GM23338 (cell line): ENCODE data around the gene PTCD2. TPM values are rescaled to one million over a fixed set of nuclear protein-coding genes. Genes with fewer than 3 reads are reported as not detected.

ENCODE experiments used
- ATAC-seq: fragments of 200-7000 bp; cut with Tn5 transposase; 3 replicates; pipeline ENCODE4 v1.9.1; 2020
- DNase-seq: peaks from one replicate; pipeline ENCODE4 v3.0.0-alpha.2; 2015; ENCODE audit warnings: low spot score
- H2AFZ ChIP-seq: fragments of 200-600 bp; sonication (generic); 2 replicates; pipeline ENCODE4 v1.8.0; 2016; ENCODE audit warnings: antibody characterized with exemption, mild to moderate bottlenecking, moderate library complexity
- H3F3A ChIP-seq: fragments of 200-600 bp; sonication (generic); replicated peaks from 2 replicates; pipeline ENCODE4 v1.8.0; 2017; ENCODE audit warnings: antibody characterized with exemption, mixed run types, low read depth
- H3K27ac ChIP-seq: fragments of 200-600 bp; sonication (generic); 2 replicates; pipeline ENCODE4 v1.6.1; 2016; ENCODE audit warnings: low read depth
- H3K27me3 ChIP-seq: fragments of 200-600 bp; sonication (generic); 2 replicates; pipeline ENCODE4 v1.8.0; 2016; ENCODE audit warnings: mild to moderate bottlenecking, mixed run types, moderate library complexity; ENCODE audit not compliant: insufficient read depth
- H3K36me3 ChIP-seq: fragments of 200-600 bp; sonication (generic); 2 replicates; pipeline ENCODE4 v1.8.0; 2016; ENCODE audit warnings: mild to moderate bottlenecking; ENCODE audit not compliant: insufficient read depth
- H3K4me1 ChIP-seq: fragments of 200-600 bp; sonication (generic); 2 replicates; pipeline ENCODE4 v1.8.0; 2016; ENCODE audit warnings: mild to moderate bottlenecking, moderate library complexity; ENCODE audit not compliant: insufficient read depth
- H3K4me2 ChIP-seq: fragments of 200-600 bp; sonication (generic); 2 replicates; pipeline ENCODE4 v1.7.1; 2017; ENCODE audit warnings: mixed run types
- H3K4me3 ChIP-seq: fragments of 200-600 bp; sonication (generic); 2 replicates; pipeline ENCODE4 v1.6.1; 2016; ENCODE audit warnings: mixed run types
- H3K79me2 ChIP-seq: fragments of 200-600 bp; sonication (generic); replicated peaks from 2 replicates; pipeline ENCODE4 v1.8.0; 2017; ENCODE audit warnings: mild to moderate bottlenecking; ENCODE audit not compliant: insufficient read depth
- H3K9me2 ChIP-seq: fragments of 200-600 bp; sonication (generic); 2 replicates; pipeline ENCODE4 v1.8.0; 2017; ENCODE audit not compliant: insufficient read depth
- H4K20me1 ChIP-seq: fragments of 200-600 bp; sonication (generic); replicated peaks from 2 replicates; pipeline ENCODE4 v1.8.0; 2017; ENCODE audit warnings: mild to moderate bottlenecking; ENCODE audit not compliant: insufficient read depth
- H3K27ac Mint-ChIP-seq: 2 replicates; pipeline ENCODE4 v1.8.0; 2020; ENCODE audit warnings: inconsistent platforms, mild to moderate bottlenecking, moderate library complexity, mixed read lengths
- H3K27me3 Mint-ChIP-seq: 3 replicates; pipeline ENCODE4 v1.8.0; 2022; ENCODE audit warnings: low read depth, mild to moderate bottlenecking, moderate library complexity, mixed read lengths, inconsistent platforms; ENCODE audit not compliant: insufficient read depth, poor library complexity
- H3K36me3 Mint-ChIP-seq: 3 replicates; pipeline ENCODE4 v1.8.0; 2021; ENCODE audit warnings: low read depth, mild to moderate bottlenecking, inconsistent platforms, moderate library complexity, mixed read lengths
- H3K4me1 Mint-ChIP-seq: 3 replicates; pipeline ENCODE4 v1.8.0; 2020; ENCODE audit warnings: mild to moderate bottlenecking, inconsistent platforms, mixed read lengths
- H3K4me3 Mint-ChIP-seq: 3 replicates; pipeline ENCODE4 v1.8.0; 2021; ENCODE audit warnings: moderate library complexity, mild to moderate bottlenecking, inconsistent platforms, mixed read lengths
- H3K9me3 Mint-ChIP-seq: 3 replicates; pipeline ENCODE4 v1.8.0; 2020; ENCODE audit warnings: moderate library complexity, mild to moderate bottlenecking, inconsistent platforms, mixed read lengths
- CREB1 ChIP-seq: fragments of 250-450 bp; sonication (Bioruptor Pico); IDR thresholded peaks from 2 replicates; pipeline ENCODE4 v1.5.0; 2020; ENCODE audit warnings: low read depth, mild to moderate bottlenecking, moderate library complexity
- EZH2 ChIP-seq: fragments of 200-600 bp; sonication (generic); IDR thresholded peaks from one replicate; pipeline ENCODE4 v1.8.0; 2017; ENCODE audit warnings: antibody characterized with exemption, mild to moderate bottlenecking, low read depth; ENCODE audit not compliant: unreplicated experiment
- EZH2phosphoT487 ChIP-seq: fragments of 200-600 bp; sonication (generic); IDR thresholded peaks from one replicate; pipeline ENCODE4 v1.8.1; 2018; ENCODE audit warnings: antibody characterized with exemption; ENCODE audit not compliant: unreplicated experiment
- JUNB ChIP-seq: IDR thresholded peaks from one replicate; pipeline ENCODE4 v1.6.1; 2016; ENCODE audit warnings: antibody characterized with exemption; ENCODE audit not compliant: unreplicated experiment
- NANOG ChIP-seq: IDR thresholded peaks from 2 replicates; pipeline ENCODE4 v1.6.1; 2016; ENCODE audit warnings: antibody characterized with exemption, borderline replicate concordance
- POLR2AphosphoS5 ChIP-seq: IDR thresholded peaks from 2 replicates; pipeline ENCODE4 v1.6.1; 2016; ENCODE audit warnings: antibody characterized with exemption, low read depth
- STAT1 ChIP-seq: IDR thresholded peaks from one replicate; pipeline ENCODE4 v1.6.1; 2016; ENCODE audit warnings: antibody characterized with exemption; ENCODE audit not compliant: unreplicated experiment
- ZNF114 ChIP-seq: fragments of 250-450 bp; sonication (Bioruptor Pico); IDR thresholded peaks from 2 replicates; pipeline ENCODE4 v1.5.0; 2020; ENCODE audit warnings: mild to moderate bottlenecking, moderate library complexity
- ZNF331 ChIP-seq: fragments of 250-450 bp; sonication (Bioruptor Pico); IDR thresholded peaks from 2 replicates; pipeline ENCODE4 v1.5.0; 2020; ENCODE audit warnings: low read depth, mild to moderate bottlenecking, moderate library complexity
- polyA plus RNA-seq: library from polyadenylated mRNA; unstranded; fragments of >200 nt; fragmentation: Nextera tagmentation; extraction: Ambion mirVana; gene quantifications from 2 replicates; pipeline ENCODE4 v1.2.1, GENCODE V29; 2016
- total RNA-seq: library from RNA; depleted of rRNA; stranded (reverse); fragments of >200 nt; shearing (Covaris generic); gene quantifications from 2 replicates; pipeline ENCODE4 v1.2.3, GENCODE V29; 2014
- TF ChIP-seq, protein P1 (sequence below): fragments of 250-450 bp; sonication (Bioruptor Pico); IDR thresholded peaks from 2 replicates; pipeline ENCODE4 v1.5.0; 2020; ENCODE audit warnings: mild to moderate bottlenecking, moderate library complexity
- TF ChIP-seq, protein P2 (sequence below): IDR thresholded peaks from one replicate; pipeline ENCODE4 v1.6.1; 2018; ENCODE audit warnings: antibody characterized with exemption; ENCODE audit not compliant: unreplicated experiment
- TF ChIP-seq, protein P3 (sequence below), 2 experiments: fragments of 200-600 bp in 1 of 2; sonication (generic) in 1 of 2; conservative IDR thresholded peaks; 2 replicates each; pipeline versions ENCODE4 v1.5.1 to v1.6.1; 2016 to 2017; ENCODE audit warnings: antibody characterized with exemption in 2 of 2, low read depth in 2 of 2, mild to moderate bottlenecking in 2 of 2, moderate library complexity in 1 of 2
- TF ChIP-seq, protein P4 (sequence below): IDR thresholded peaks from 2 replicates; pipeline ENCODE4 v1.6.1; 2016; ENCODE audit warnings: antibody characterized with exemption

PTCD2 gene
- total and polyA plus RNA-seq, 2 experiments from 2014 or later, result 8.8 to 14.5 TPM

DNA sequence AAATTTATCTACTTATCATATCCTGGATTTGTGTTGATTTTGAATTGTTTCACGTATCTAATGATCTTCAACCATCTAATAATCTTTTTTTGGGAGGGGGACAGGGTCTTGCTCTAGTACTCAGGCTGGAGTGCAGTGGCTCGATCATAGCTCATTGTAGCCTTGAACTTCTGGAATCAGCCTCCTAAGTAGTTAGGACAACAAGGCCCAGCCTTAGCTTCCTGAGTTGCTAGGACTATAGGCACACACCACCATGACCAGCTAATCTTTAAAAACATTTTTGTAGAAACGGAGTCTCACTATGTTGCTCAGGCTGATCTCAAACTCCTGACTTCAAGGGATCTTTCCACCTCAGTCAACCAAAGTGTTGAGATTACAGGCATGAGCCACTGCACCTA lies 34.8 kb upstream of the PTCD2 start:
- H3K9me3 Mint-ChIP-seq, result no peaks in the 10 kb centered on the region
- Histone ChIP-seq H3K27ac (no peak overlapping the region), H4K20me1 (no peaks in the 10 kb centered on the region), H2AFZ (no peak overlapping the region), H3K4me1 (no peaks in the 10 kb centered on the region), H3K79me2 (no peaks in the 10 kb centered on the region), H3K4me2 (no peak overlapping the region), H3K9me2 (no peaks in the 10 kb centered on the region), H3K27me3 (no peaks in the 10 kb centered on the region), H3F3A (no peaks in the 10 kb centered on the region), H3K36me3 (peaks cover 10% of the 10 kb centered on the region; the same call in 1 of the 2 replicates), H3K4me3 (no peak overlapping the region)
- peaks cover 31% of the 10 kb centered on the region for H3K36me3 Mint-ChIP-seq
- no peaks in the 10 kb centered on the region for H3K4me1 Mint-ChIP-seq
- H3K27ac Mint-ChIP-seq, result no peak overlapping the region
- DNase-seq (no peak), ATAC-seq (no peak)
- no peak overlapping the region for H3K4me3 Mint-ChIP-seq
- TF ChIP-seq CREB1 (CRISPR knock-in tag) (no peak), POLR2AphosphoS5 (no peak), JUNB (no peak), EZH2 (no peak), EZH2phosphoT487 (no peak), ZNF331 (CRISPR knock-in tag) (no peak), ZNF114 (CRISPR knock-in tag) (no peak), NANOG (no peak), STAT1 (no peak)
- TF ChIP-seq, protein P1, sequence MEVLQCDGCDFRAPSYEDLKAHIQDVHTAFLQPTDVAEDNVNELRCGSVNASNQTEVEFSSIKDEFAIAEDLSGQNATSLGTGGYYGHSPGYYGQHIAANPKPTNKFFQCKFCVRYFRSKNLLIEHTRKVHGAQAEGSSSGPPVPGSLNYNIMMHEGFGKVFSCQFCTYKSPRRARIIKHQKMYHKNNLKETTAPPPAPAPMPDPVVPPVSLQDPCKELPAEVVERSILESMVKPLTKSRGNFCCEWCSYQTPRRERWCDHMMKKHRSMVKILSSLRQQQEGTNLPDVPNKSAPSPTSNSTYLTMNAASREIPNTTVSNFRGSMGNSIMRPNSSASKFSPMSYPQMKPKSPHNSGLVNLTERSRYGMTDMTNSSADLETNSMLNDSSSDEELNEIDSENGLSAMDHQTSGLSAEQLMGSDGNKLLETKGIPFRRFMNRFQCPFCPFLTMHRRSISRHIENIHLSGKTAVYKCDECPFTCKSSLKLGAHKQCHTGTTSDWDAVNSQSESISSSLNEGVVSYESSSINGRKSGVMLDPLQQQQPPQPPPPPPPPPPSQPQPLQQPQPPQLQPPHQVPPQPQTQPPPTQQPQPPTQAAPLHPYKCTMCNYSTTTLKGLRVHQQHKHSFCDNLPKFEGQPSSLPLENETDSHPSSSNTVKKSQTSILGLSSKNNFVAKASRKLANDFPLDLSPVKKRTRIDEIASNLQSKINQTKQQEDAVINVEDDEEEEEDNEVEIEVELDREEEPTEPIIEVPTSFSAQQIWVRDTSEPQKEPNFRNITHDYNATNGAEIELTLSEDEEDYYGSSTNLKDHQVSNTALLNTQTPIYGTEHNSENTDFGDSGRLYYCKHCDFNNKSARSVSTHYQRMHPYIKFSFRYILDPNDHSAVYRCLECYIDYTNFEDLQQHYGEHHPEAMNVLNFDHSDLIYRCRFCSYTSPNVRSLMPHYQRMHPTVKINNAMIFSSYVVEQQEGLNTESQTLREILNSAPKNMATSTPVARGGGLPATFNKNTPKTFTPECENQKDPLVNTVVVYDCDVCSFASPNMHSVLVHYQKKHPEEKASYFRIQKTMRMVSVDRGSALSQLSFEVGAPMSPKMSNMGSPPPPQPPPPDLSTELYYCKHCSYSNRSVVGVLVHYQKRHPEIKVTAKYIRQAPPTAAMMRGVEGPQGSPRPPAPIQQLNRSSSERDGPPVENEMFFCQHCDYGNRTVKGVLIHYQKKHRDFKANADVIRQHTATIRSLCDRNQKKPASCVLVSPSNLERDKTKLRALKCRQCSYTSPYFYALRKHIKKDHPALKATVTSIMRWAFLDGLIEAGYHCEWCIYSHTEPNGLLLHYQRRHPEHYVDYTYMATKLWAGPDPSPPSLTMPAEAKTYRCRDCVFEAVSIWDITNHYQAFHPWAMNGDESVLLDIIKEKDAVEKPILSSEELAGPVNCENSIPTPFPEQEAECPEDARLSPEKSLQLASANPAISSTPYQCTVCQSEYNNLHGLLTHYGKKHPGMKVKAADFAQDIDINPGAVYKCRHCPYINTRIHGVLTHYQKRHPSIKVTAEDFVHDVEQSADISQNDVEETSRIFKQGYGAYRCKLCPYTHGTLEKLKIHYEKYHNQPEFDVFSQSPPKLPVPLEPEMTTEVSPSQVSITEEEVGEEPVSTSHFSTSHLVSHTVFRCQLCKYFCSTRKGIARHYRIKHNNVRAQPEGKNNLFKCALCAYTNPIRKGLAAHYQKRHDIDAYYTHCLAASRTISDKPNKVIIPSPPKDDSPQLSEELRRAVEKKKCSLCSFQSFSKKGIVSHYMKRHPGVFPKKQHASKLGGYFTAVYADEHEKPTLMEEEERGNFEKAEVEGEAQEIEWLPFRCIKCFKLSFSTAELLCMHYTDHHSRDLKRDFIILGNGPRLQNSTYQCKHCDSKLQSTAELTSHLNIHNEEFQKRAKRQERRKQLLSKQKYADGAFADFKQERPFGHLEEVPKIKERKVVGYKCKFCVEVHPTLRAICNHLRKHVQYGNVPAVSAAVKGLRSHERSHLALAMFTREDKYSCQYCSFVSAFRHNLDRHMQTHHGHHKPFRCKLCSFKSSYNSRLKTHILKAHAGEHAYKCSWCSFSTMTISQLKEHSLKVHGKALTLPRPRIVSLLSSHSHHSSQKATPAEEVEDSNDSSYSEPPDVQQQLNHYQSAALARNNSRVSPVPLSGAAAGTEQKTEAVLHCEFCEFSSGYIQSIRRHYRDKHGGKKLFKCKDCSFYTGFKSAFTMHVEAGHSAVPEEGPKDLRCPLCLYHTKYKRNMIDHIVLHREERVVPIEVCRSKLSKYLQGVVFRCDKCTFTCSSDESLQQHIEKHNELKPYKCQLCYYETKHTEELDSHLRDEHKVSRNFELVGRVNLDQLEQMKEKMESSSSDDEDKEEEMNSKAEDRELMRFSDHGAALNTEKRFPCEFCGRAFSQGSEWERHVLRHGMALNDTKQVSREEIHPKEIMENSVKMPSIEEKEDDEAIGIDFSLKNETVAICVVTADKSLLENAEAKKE, result no peak
- TF ChIP-seq, protein P2, sequence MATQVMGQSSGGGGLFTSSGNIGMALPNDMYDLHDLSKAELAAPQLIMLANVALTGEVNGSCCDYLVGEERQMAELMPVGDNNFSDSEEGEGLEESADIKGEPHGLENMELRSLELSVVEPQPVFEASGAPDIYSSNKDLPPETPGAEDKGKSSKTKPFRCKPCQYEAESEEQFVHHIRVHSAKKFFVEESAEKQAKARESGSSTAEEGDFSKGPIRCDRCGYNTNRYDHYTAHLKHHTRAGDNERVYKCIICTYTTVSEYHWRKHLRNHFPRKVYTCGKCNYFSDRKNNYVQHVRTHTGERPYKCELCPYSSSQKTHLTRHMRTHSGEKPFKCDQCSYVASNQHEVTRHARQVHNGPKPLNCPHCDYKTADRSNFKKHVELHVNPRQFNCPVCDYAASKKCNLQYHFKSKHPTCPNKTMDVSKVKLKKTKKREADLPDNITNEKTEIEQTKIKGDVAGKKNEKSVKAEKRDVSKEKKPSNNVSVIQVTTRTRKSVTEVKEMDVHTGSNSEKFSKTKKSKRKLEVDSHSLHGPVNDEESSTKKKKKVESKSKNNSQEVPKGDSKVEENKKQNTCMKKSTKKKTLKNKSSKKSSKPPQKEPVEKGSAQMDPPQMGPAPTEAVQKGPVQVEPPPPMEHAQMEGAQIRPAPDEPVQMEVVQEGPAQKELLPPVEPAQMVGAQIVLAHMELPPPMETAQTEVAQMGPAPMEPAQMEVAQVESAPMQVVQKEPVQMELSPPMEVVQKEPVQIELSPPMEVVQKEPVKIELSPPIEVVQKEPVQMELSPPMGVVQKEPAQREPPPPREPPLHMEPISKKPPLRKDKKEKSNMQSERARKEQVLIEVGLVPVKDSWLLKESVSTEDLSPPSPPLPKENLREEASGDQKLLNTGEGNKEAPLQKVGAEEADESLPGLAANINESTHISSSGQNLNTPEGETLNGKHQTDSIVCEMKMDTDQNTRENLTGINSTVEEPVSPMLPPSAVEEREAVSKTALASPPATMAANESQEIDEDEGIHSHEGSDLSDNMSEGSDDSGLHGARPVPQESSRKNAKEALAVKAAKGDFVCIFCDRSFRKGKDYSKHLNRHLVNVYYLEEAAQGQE, result no peak
- TF ChIP-seq, protein P3, sequence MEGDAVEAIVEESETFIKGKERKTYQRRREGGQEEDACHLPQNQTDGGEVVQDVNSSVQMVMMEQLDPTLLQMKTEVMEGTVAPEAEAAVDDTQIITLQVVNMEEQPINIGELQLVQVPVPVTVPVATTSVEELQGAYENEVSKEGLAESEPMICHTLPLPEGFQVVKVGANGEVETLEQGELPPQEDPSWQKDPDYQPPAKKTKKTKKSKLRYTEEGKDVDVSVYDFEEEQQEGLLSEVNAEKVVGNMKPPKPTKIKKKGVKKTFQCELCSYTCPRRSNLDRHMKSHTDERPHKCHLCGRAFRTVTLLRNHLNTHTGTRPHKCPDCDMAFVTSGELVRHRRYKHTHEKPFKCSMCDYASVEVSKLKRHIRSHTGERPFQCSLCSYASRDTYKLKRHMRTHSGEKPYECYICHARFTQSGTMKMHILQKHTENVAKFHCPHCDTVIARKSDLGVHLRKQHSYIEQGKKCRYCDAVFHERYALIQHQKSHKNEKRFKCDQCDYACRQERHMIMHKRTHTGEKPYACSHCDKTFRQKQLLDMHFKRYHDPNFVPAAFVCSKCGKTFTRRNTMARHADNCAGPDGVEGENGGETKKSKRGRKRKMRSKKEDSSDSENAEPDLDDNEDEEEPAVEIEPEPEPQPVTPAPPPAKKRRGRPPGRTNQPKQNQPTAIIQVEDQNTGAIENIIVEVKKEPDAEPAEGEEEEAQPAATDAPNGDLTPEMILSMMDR (conservative IDR thresholded peaks at IDR 0.05; ENCODE audit: low read depth in 2 of 2), result no peak
- TF ChIP-seq, protein P4, sequence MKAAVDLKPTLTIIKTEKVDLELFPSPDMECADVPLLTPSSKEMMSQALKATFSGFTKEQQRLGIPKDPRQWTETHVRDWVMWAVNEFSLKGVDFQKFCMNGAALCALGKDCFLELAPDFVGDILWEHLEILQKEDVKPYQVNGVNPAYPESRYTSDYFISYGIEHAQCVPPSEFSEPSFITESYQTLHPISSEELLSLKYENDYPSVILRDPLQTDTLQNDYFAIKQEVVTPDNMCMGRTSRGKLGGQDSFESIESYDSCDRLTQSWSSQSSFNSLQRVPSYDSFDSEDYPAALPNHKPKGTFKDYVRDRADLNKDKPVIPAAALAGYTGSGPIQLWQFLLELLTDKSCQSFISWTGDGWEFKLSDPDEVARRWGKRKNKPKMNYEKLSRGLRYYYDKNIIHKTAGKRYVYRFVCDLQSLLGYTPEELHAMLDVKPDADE, result no peak
- H3K27me3 Mint-ChIP-seq, result peaks cover 1% of the 10 kb centered on the region
